Kidney tubule cell (primary cell): Measurements from ENCODE around the gene TMEM109.

Experiments used
- DNase-seq: peaks from one replicate; pipeline ENCODE4 v3.0.0-alpha.2; 2018; ENCODE audit warnings: low spot score

The TMEM109 gene

GRCh38 chr11:60970890-60971289 lies 56.9 kb downstream of the TMEM109 start:
- DNase-seq: no peak

GRCh38 chr11:60971520-60971919 lies 57.6 kb downstream of the TMEM109 start, which contains the start of gene CD6:
TSS of gene CD6 (plus strand) at chr11:60971680. CDS start at chr11:60971866, 186 bp downstream.
- DNase-seq: no peak

- DNase-seq: no peak
These were observed 58.4 kb downstream of the TMEM109 start for GRCh38 chr11:60972182-60973030.
